HG02588 (cell line): ENCODE measurements around the gene DLL1.

Source experiments
- ATAC-seq: cut with Tn5 transposase; IDR thresholded peaks from one replicate; pipeline ENCODE4 v1.9.1; 2021; ENCODE audit warnings: mild to moderate bottlenecking, moderate library complexity; ENCODE audit not compliant: unreplicated experiment

The DLL1 gene

GRCh38 chr6:170296423-170296745, 5.5 kb upstream of the DLL1 start:
- no peak for ATAC-seq

GRCh38 chr6:170295510-170296422, 4.9 kb upstream of the DLL1 start:
- peak; percentile 40 for ATAC-seq

- no peak for ATAC-seq
Observed at GRCh38 chr6:170294813-170295509, 4.1 kb upstream of the DLL1 start.

GRCh38 chr6:170294298-170294730, 3.4 kb upstream of the DLL1 start:
- ATAC-seq: no peak

- no peak for ATAC-seq
Observed at GRCh38 chr6:170293341-170294231, 2.7 kb upstream of the DLL1 start.

- ATAC-seq: no peak
Observed at GRCh38 chr6:170292407-170293158, 1.7 kb upstream of the DLL1 start.

- no peak for ATAC-seq
Observed at GRCh38 chr6:170292111-170292406, 1.2 kb upstream of the DLL1 start.

GRCh38 chr6:170291271-170292110, 613 bp upstream of the DLL1 start:
- no peak for ATAC-seq

GRCh38 chr6:170289951-170290295, 955 bp downstream of the DLL1 start:
- ATAC-seq: no peak

GRCh38 chr6:170289180-170289931, 1.5 kb downstream of the DLL1 start:
- no peak for ATAC-seq

- ATAC-seq: no peak
Observed at GRCh38 chr6:170288852-170289179, 2.1 kb downstream of the DLL1 start.

GRCh38 chr6:170288091-170288631, 2.7 kb downstream of the DLL1 start:
- ATAC-seq: no peak

GRCh38 chr6:170287371-170287876, 3.5 kb downstream of the DLL1 start:
- no peak for ATAC-seq

GRCh38 chr6:170286934-170287265, 4.0 kb downstream of the DLL1 start:
- ATAC-seq: no peak

- no peak for ATAC-seq
Observed at GRCh38 chr6:170286246-170286933, 4.5 kb downstream of the DLL1 start.

- no peak for ATAC-seq
Observed at GRCh38 chr6:170285482-170285881, 5.4 kb downstream of the DLL1 start.

- no peak for ATAC-seq
Observed at GRCh38 chr6:170284866-170285469, 5.9 kb downstream of the DLL1 start.
